Large intestine (tissue), 3 donors: ENCODE results near the gene KCTD19. TPM values are rescaled to one million over a fixed set of nuclear protein-coding genes. Genes with fewer than 3 reads are reported as not detected.

Source experiments
- DNase-seq, 2 donors: peaks; one replicate each; pipeline versions ENCODE4 v3.0.0 to v3.0.0-alpha.2; 2013
- H3K27ac ChIP-seq: one replicate; pipeline ENCODE4 v1.5.1; 2013; ENCODE audit warnings: low read length
- H3K27me3 ChIP-seq: 2 replicates; pipeline ENCODE4 v1.6.1; 2013; ENCODE audit warnings: low read length; ENCODE audit not compliant: control insufficient read depth, insufficient read depth
- H3K36me3 ChIP-seq: 2 replicates; pipeline ENCODE4 v1.6.1; 2013; ENCODE audit warnings: low read length; ENCODE audit not compliant: control insufficient read depth, insufficient read depth
- H3K4me1 ChIP-seq: one replicate; pipeline ENCODE4 v1.6.1; 2013; ENCODE audit warnings: low read length; ENCODE audit not compliant: control insufficient read depth, insufficient read depth
- H3K4me3 ChIP-seq: one replicate; pipeline ENCODE4 v1.5.1; 2013; ENCODE audit warnings: low read length
- H3K9me3 ChIP-seq: one replicate; pipeline ENCODE4 v1.6.1; 2013; ENCODE audit warnings: mild to moderate bottlenecking, low read depth, low read length, moderate library complexity; ENCODE audit not compliant: control insufficient read depth
- WGBS: methylation state at CpG from one replicate; pipeline ENCODE4 v1.1.5; 2013; ENCODE audit warnings: low lambda C conversion rate; ENCODE audit not compliant: insufficient coverage; 5-methylcytosine and 5-hydroxymethylcytosine counted together
- polyA plus RNA-seq: library from polyadenylated mRNA; unstranded; fragments of 120-200 nt; gene quantifications from one replicate; pipeline ENCODE4 v1.2.1, GENCODE V29; 2013

The KCTD19 gene
- polyA plus RNA-seq, 1 donor, result 0.40 TPM

DNA sequence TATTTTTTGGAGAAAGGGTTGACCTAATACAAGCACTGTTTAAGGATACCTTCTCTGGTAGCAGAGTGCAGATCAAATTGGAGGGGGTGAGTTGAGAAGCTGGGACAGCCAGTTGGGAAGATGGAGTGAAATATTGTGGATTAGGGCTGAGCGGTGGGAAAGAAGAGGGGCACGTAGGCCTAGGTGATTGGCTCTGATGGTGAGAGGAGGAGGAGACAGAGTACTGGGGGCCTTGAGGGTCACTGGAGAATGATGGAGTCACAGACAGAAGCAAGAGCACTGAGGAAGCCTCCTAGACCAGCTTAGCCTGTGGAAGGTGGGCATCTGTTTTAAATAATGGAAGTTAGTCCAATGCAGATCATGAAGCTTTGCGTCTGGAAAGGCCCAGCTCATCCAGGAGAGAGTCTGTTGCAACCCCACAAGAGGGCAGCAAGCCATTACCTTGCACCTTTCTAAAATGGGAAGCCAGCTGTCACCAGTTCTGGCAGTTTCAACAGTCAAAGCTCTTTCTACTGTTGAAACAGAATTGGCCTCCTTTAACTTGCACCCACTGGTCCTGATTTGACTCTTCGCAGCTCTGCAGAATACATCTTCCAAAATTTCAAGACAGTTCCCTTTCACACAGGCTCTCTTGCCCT lies 66.0 kb downstream of the KCTD19 start:
- no peaks in the 10 kb centered on the region for H3K4me1 ChIP-seq
- WGBS, result 60% methylated on average over 1 of the region's 4 CpGs
- no peaks in the 10 kb centered on the region for H3K9me3 ChIP-seq
- peak in 1 of 2 donors; percentile 45 for DNase-seq
- H3K4me3 ChIP-seq, result no peak overlapping the region
- no peaks in the 10 kb centered on the region for H3K36me3 ChIP-seq
- H3K27me3 ChIP-seq, result peaks cover 14% of the 10 kb centered on the region
- H3K27ac ChIP-seq, result no peak overlapping the region

- Histone ChIP-seq H3K4me3 (no peak overlapping the region), H3K27me3 (peaks cover 9% of the 10 kb centered on the region), H3K27ac (no peak overlapping the region), H3K36me3 (no peaks in the 10 kb centered on the region), H3K9me3 (no peaks in the 10 kb centered on the region), H3K4me1 (no peaks in the 10 kb centered on the region)
- no CpG with 5 or more reads among the region's 12 CpGs for WGBS
- no peak for DNase-seq
Observed at GRCh38 chr16:67259705-67260104, 66.8 kb downstream of the KCTD19 start.

DNA sequence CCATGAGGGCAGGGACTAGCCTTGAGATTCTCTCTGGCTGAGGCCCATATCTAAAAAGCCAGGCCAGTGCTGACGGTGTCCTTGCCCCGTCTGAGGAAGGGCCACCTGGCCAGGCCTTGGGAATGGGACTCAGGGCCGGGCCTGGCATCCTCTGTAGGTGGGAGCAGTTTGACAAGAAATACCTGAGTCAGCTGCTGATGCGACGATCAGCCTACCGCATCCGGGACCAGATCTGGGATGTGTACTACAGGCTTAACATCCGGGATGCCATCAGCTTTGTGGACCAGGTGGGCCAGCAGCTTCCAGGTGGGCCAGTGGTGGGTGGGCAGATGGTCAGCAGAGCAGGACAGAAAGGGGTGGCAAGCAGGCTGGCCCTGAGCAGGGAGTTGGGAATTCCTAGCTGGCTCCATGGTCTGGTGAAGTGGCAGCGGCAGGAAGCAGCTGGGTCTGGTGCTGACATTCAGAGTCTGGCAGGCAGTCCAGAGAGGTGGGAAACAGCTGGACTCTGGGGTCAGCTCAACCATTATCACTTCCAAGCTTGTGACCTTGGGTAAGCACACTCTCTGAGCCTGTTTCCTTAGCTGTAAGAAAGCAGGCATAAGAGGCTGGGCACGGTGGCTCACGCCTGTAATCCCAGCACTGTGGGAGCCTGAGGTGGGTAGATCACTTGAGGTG lies 68.2 kb downstream of the KCTD19 start:
- H3K4me3 ChIP-seq, result no peak overlapping the region
- no peak for DNase-seq
- no peaks in the 10 kb centered on the region for H3K9me3 ChIP-seq
- H3K36me3 ChIP-seq, result no peaks in the 10 kb centered on the region
- H3K27ac ChIP-seq, result no peak overlapping the region
- no peaks in the 10 kb centered on the region for H3K4me1 ChIP-seq
- WGBS, result no CpG with 5 or more reads among the region's 11 CpGs
- no peaks in the 10 kb centered on the region for H3K27me3 ChIP-seq

DNA sequence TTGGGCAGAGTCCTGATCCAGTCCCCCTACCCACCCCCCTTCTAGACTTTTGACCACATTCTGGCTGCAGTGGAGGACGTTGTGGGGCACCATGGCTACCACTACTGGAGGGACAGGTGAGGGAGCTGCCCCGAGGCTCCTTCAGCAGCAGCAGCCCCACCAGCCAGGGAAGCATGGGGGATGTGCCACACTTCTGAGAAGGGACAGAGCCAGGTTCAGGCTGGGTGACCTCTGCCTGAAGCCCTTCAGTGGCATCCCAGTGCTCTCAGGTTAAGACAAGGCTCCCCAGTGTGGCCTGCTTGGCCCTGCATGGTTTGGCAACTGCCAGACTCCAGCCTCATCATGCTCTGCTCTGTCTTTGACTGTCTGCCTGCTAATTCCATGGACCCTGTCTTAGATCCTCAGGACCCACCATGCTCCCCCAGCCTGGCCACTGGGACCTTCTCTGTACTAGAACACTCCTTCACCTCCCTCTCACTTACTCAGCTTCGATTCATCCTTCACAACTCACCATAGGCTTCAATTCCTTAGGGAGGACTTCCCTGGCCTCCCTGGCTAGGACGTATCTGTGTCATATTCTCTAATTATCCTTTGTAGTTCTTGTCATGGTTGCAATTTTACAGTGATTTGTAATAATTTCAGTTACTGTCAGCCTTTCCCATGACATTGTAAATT lies 68.9 kb downstream of the KCTD19 start:
- H3K36me3 ChIP-seq, result no peaks in the 10 kb centered on the region
- WGBS, result no CpG with 5 or more reads among the region's 4 CpGs
- no peaks in the 10 kb centered on the region for H3K4me1 ChIP-seq
- H3K4me3 ChIP-seq, result no peak overlapping the region
- H3K27me3 ChIP-seq, result no peaks in the 10 kb centered on the region
- H3K27ac ChIP-seq, result no peak overlapping the region
- H3K9me3 ChIP-seq, result no peaks in the 10 kb centered on the region
- DNase-seq, result no peak

DNA sequence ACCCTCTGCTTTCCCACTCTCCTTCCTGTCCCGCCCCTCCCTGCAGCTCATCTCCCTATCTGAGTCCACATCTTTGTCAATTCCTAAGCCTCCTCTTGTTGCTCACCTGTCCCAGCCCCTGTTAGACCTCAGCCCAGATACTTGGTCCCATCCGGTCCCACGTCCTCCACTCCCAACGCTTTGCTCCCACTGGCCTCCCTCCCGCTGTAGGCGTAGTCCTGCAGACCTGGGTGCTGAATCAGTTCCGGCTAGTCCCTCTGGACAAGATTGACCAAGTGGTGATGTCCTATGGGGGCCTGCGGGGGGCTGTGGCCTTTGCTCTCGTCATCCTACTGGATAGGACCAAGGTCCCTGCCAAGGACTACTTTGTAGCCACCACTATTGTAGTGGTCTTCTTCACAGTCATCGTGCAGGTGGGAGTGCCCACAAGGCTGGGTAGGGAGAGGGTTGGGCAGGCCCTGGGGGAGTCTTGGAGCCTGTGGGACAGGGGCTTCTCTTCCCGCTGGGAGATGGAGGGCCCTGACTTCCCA lies 69.8 kb downstream of the KCTD19 start:
- H3K9me3 ChIP-seq, result no peaks in the 10 kb centered on the region
- WGBS, result no CpG with 5 or more reads among the region's 11 CpGs
- H3K27ac ChIP-seq, result no peak overlapping the region
- no peaks in the 10 kb centered on the region for H3K36me3 ChIP-seq
- H3K4me3 ChIP-seq, result no peak overlapping the region
- H3K4me1 ChIP-seq, result no peaks in the 10 kb centered on the region
- peaks cover under 1% of the 10 kb centered on the region for H3K27me3 ChIP-seq
- no peak for DNase-seq

DNA sequence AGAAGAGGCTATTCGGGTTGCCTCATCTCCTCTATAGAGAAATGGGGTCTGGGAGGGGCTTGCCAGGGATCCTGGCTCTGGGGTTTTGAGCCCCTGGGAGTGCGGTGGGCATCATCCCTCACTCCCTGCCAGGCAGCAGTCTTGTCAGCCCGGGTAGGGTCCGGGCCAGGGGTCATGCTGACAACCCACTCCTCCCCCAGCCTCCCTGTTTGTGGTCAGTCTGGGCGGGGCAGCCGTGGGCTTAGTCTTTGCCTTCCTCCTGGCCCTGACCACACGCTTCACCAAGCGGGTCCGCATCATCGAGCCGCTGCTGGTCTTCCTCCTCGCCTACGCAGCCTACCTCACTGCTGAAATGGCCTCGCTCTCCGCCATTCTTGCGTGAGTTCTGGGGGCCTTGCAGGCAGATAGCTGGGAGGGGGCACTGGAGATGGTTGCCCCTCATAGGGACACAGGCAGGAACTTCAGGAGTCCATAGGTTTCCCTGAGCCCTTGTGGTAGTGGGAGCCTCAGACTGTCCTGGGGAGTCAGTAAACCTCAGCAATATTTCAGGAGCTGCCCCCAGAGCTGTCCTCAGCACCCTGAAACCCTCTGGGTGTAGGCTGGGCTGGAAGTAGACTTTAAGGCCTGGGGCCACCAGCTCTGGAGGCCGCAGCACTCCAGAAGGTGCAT lies 70.9 kb downstream of the KCTD19 start:
- Histone ChIP-seq H3K27ac (no peak overlapping the region), H3K36me3 (no peaks in the 10 kb centered on the region), H3K9me3 (no peaks in the 10 kb centered on the region), H3K27me3 (peaks cover 7% of the 10 kb centered on the region), H3K4me3 (no peak overlapping the region), H3K4me1 (no peaks in the 10 kb centered on the region)
- no peak for DNase-seq
- no CpG with 5 or more reads among the region's 17 CpGs for WGBS

DNA sequence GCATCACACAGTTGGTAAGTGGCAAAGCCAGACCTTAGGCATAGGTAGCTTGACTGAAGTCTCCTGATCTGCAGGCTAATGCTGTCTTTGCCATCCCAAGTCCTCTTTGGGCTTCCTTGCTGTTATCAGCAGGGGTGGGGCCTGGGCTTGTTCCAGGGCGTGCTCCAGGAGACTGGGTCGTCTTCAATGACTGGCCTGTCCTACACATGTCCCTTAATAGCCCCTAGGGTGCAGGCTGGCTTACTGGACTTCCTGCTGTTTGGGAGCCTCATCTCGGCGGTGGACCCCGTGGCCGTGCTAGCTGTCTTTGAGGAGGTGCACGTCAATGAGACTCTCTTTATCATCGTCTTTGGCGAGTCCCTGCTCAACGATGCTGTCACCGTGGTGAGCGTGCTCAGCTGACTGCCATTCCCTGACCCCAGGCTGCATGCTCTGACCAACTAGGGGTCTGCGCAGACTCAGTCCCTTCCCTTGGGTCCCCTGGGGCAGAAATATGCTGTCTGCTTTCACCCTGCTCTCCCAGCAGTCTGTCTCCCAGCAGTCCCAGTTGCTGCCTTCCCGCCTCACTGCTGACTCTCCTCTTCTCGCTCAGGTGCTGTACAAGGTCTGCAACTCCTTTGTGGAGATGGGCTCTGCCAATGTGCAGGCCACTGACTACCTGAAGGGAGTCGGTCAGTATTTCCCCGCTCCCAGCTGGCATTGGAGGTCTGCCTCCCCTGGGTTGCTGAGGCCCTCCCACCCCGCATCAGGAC lies 71.6 kb downstream of the KCTD19 start:
- Histone ChIP-seq H3K4me1 (no peaks in the 10 kb centered on the region), H3K27ac (no peak overlapping the region), H3K4me3 (no peak overlapping the region), H3K27me3 (peaks cover 14% of the 10 kb centered on the region), H3K9me3 (no peaks in the 10 kb centered on the region), H3K36me3 (no peaks in the 10 kb centered on the region)
- DNase-seq, result no peak
- WGBS, result no CpG with 5 or more reads among the region's 18 CpGs

DNA sequence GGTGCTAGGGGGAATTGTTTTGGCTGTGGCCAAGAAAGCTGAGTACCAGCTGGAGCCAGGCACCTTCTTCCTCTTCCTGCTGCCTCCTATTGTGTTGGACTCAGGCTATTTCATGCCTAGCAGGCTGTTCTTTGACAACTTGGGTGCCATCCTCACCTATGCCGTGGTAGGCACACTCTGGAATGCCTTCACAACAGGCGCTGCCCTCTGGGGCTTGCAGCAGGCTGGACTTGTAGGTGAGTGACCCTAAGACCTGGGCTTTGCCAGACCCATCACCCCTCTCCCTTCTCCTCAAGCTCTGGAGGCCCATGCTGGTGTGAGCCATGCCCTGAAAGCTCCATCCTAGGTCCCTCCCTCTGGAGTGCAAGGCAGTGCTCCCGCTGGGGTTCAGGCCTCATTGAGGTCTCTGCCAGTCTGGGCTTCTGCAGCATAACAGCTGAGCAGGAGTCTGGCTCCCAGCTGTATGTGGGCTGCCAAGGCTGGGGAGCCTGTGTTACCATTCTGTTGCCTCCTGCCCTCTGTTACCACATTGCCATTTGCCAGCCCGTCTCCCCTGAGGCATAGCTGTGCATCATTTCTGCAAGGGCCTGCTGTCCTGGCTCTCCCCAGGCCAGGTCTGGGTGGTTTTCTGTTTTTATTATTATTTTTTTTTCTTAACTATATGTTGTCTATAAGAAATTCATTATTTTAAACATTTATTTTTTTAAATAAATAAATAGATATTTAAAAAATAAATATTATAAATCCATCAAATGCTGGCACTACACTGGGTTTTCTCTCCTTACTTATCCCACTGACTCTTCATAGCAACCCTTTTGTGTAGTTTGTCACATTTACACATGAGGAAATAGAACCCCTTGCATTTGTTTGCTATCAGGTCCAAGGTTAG lies 73.7 kb downstream of the KCTD19 start:
- no peak for DNase-seq
- Histone ChIP-seq H3K27me3 (peaks cover 34% of the 10 kb centered on the region), H3K4me3 (no peak overlapping the region), H3K36me3 (no peaks in the 10 kb centered on the region), H3K27ac (no peak overlapping the region), H3K9me3 (no peaks in the 10 kb centered on the region), H3K4me1 (peaks cover 11% of the 10 kb centered on the region)
- no CpG with 5 or more reads among the region's 4 CpGs for WGBS

- no peaks in the 10 kb centered on the region for H3K36me3 ChIP-seq
- no CpG with 5 or more reads among the region's 4 CpGs for whole genome bisulfite sequencing
- H3K27me3 ChIP-seq, result peaks cover 35% of the 10 kb centered on the region
- H3K4me3 ChIP-seq, result no peak overlapping the region
- H3K9me3 ChIP-seq, result no peaks in the 10 kb centered on the region
- H3K27ac ChIP-seq, result no peak overlapping the region
- no peak for DNase-seq
- peaks cover 23% of the 10 kb centered on the region for H3K4me1 ChIP-seq
Observed at GRCh38 chr16:67250045-67250327, 76.6 kb downstream of the KCTD19 start.
